ENCODE results near the gene SMC2. TPM values are rescaled to one million over a fixed set of nuclear protein-coding genes. Genes with fewer than 3 reads are reported as not detected.

Gene SMC2
- total and polyA plus RNA-seq, 2 of the 13 experiments (the other 11 are each of a cell fraction or from before 2014, with no cell fraction given): 5.6 to 36.7 TPM

DNA sequence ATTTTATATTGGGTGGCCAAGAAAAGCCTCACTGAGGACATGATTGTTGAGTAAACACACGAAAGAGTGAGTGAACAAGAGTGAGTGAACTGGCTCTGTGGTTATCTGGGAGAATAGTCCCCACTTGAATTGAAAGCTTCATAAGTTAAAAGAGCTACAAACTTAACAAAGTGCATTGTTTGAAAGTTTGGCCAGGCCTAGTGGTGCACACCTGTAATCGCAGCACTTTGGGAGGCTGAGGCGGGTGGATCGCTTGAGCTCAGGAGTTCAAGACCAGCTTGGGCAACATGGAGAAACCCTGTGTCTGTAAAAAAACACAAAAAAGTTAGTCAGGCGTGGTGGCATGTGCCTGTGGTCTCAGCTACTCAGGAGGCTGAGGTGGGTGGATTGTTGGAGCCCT lies 26.9 kb downstream of the SMC2 start:
- Histone ChIP-seq H3K27ac (ENCODE audit: extremely low read length, insufficient read depth, low read length) (no peak overlapping the region), H2AFZ (ENCODE audit: low read length) (no peak overlapping the region), H3K9me3 (ENCODE audit: low read length) (no peaks in the 10 kb centered on the region), H3K4me2 (ENCODE audit: low read depth, low read length) (no peak overlapping the region), H3K36me3 (replicated peaks in 1 of 2; ENCODE audit: control insufficient read depth in 1 of 2, insufficient read depth in 2 of 2, low read length in 2 of 2) (peaks cover 3 to 66% of the 10 kb centered on the region in 2 experiments; a peak in 3 of 5 replicates), H3K4me3 (replicated peaks in 1 of 3; ENCODE audit: insufficient read depth in 1 of 3, low read depth in 2 of 3, low read length in 3 of 3) (no peak overlapping the region), H3K79me2 (ENCODE audit: insufficient read depth, low read length) (no peaks in the 10 kb centered on the region), H4K20me1 (ENCODE audit: insufficient read depth, low read length) (no peaks in the 10 kb centered on the region), H3K9ac (ENCODE audit: insufficient read depth, low read depth, low read length) (no peak overlapping the region), H3K4me1 (ENCODE audit: insufficient read depth, low read length) (no peaks in the 10 kb centered on the region), H3K27me3 (ENCODE audit: control insufficient read depth in 1 of 2, insufficient read depth in 2 of 2, low read length in 2 of 2) (no peaks in the 10 kb centered on the region)
- CTCF ChIA-PET (ENCODE audit: low intra/inter-chr PET ratio, low total read pairs): no interaction called here
- POLR2A ChIA-PET: no interaction called here
- no peak for DNase-seq (ENCODE audit: low spot score)
- intact Hi-C loops (cut with micrococcal nuclease; ENCODE audit: unreplicated experiment) (no loop called here), in situ Hi-C loops (cut with HindIII; ENCODE audit: extremely low pct_ligation_motif_present, low pct_unique_long_range_greater_than_20kb) (no loop called here)
- over 99% methylated on average over 5 of the region's 5 CpGs for WGBS (ENCODE audit: low lambda C conversion rate)
- no TSS peak for BruUV-seq (replicated peaks)
- no peak; the same call in 2 of the 3 replicates for ATAC-seq
- FAIRE-seq: no peak
- TF ChIP-seq, protein P1, sequence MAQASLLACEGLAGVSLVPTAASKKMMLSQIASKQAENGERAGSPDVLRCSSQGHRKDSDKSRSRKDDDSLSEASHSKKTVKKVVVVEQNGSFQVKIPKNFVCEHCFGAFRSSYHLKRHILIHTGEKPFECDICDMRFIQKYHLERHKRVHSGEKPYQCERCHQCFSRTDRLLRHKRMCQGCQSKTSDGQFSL (CRISPR knock-in tag; IDR thresholded peaks at IDR 0.05): no peak
- no peak for TF ChIP-seq GFI1 (CRISPR knock-in tag; IDR thresholded peaks at IDR 0.05; ENCODE audit: borderline replicate concordance)
- TF ChIP-seq SRF (IDR thresholded peaks at IDR 0.05; ENCODE audit: low read depth, low read length): no peak
- TF ChIP-seq AGO2 (optimal IDR thresholded peaks at IDR 0.05; ENCODE audit: low read depth, low read length): no peak
- TF ChIP-seq TEAD2 (CRISPR knock-in tag; IDR thresholded peaks at IDR 0.05): no peak
- TF ChIP-seq, protein P2, sequence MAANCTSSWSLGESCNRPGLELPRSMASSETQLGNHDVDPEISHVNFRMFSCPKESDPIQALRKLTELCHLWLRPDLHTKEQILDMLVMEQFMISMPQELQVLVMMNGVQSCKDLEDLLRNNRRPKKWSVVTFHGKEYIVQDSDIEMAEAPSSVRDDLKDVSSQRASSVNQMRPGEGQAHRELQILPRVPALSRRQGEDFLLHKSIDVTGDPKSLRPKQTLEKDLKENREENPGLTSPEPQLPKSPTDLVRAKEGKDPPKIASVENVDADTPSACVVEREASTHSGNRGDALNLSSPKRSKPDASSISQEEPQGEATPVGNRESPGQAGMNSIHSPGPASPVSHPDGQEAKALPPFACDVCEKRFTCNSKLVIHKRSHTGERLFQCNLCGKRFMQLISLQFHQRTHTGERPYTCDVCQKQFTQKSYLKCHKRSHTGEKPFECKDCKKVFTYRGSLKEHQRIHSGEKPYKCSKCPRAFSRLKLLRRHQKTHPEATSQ (CRISPR knock-in tag; IDR thresholded peaks at IDR 0.05; ENCODE audit: borderline replicate concordance): no peak
- no peak for TF ChIP-seq SMAD3 (CRISPR knock-in tag; IDR thresholded peaks at IDR 0.05)
- TF ChIP-seq, protein P3, sequence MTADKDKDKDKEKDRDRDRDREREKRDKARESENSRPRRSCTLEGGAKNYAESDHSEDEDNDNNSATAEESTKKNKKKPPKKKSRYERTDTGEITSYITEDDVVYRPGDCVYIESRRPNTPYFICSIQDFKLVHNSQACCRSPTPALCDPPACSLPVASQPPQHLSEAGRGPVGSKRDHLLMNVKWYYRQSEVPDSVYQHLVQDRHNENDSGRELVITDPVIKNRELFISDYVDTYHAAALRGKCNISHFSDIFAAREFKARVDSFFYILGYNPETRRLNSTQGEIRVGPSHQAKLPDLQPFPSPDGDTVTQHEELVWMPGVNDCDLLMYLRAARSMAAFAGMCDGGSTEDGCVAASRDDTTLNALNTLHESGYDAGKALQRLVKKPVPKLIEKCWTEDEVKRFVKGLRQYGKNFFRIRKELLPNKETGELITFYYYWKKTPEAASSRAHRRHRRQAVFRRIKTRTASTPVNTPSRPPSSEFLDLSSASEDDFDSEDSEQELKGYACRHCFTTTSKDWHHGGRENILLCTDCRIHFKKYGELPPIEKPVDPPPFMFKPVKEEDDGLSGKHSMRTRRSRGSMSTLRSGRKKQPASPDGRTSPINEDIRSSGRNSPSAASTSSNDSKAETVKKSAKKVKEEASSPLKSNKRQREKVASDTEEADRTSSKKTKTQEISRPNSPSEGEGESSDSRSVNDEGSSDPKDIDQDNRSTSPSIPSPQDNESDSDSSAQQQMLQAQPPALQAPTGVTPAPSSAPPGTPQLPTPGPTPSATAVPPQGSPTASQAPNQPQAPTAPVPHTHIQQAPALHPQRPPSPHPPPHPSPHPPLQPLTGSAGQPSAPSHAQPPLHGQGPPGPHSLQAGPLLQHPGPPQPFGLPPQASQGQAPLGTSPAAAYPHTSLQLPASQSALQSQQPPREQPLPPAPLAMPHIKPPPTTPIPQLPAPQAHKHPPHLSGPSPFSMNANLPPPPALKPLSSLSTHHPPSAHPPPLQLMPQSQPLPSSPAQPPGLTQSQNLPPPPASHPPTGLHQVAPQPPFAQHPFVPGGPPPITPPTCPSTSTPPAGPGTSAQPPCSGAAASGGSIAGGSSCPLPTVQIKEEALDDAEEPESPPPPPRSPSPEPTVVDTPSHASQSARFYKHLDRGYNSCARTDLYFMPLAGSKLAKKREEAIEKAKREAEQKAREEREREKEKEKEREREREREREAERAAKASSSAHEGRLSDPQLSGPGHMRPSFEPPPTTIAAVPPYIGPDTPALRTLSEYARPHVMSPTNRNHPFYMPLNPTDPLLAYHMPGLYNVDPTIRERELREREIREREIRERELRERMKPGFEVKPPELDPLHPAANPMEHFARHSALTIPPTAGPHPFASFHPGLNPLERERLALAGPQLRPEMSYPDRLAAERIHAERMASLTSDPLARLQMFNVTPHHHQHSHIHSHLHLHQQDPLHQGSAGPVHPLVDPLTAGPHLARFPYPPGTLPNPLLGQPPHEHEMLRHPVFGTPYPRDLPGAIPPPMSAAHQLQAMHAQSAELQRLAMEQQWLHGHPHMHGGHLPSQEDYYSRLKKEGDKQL (CRISPR knock-in tag; IDR thresholded peaks at IDR 0.05; ENCODE audit: low read depth): no peak
- no peak for TF ChIP-seq HOXA7 (CRISPR knock-in tag; IDR thresholded peaks at IDR 0.05)
- TF ChIP-seq PHF20 (CRISPR knock-in tag; IDR thresholded peaks at IDR 0.05): no peak
- no peak for TF ChIP-seq MAZ (IDR thresholded peaks at IDR 0.05; ENCODE audit: borderline replicate concordance, low read depth, low read length)
- TF ChIP-seq MAZ (CRISPR knock-in tag; IDR thresholded peaks at IDR 0.05; ENCODE audit: low read depth): no peak
- no peak for TF ChIP-seq ZNF44 (CRISPR knock-in tag; IDR thresholded peaks at IDR 0.05)
- no peak for TF ChIP-seq SAFB2 (CRISPR knock-in tag; IDR thresholded peaks at IDR 0.05; ENCODE audit: borderline replicate concordance, low read depth)
- no peak for TF ChIP-seq SALL1 (CRISPR knock-in tag; IDR thresholded peaks at IDR 0.05)
- TF ChIP-seq, protein P4, sequence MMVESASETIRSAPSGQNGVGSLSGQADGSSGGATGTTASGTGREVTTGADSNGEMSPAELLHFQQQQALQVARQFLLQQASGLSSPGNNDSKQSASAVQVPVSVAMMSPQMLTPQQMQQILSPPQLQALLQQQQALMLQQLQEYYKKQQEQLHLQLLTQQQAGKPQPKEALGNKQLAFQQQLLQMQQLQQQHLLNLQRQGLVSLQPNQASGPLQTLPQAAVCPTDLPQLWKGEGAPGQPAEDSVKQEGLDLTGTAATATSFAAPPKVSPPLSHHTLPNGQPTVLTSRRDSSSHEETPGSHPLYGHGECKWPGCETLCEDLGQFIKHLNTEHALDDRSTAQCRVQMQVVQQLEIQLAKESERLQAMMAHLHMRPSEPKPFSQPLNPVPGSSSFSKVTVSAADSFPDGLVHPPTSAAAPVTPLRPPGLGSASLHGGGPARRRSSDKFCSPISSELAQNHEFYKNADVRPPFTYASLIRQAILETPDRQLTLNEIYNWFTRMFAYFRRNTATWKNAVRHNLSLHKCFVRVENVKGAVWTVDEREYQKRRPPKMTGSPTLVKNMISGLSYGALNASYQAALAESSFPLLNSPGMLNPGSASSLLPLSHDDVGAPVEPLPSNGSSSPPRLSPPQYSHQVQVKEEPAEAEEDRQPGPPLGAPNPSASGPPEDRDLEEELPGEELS (CRISPR knock-in tag; IDR thresholded peaks at IDR 0.05): no peak

Data from HepG2 (cell line).